ENCODE data around the gene SPAG5. TPM values are rescaled to one million over a fixed set of nuclear protein-coding genes. Genes with fewer than 3 reads are reported as not detected.
A peak's percentile ranks its signal among the peaks of the same experiment; 100 is the strongest.

SPAG5 gene
- total and polyA plus RNA-seq, 10 of the 15 experiments (the other 5 are each of a cell fraction or from before 2014, with no cell fraction given): 73.5 to 171 (median 106) TPM

- TF ChIP-seq, protein P1, sequence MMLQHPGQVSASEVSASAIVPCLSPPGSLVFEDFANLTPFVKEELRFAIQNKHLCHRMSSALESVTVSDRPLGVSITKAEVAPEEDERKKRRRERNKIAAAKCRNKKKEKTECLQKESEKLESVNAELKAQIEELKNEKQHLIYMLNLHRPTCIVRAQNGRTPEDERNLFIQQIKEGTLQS (IDR thresholded peaks at IDR 0.05; ENCODE audit: borderline replicate concordance, extremely low read depth, low read depth, low read length): no peak
- no peak for TF ChIP-seq CEBPB (IDR thresholded peaks at IDR 0.05; ENCODE audit: borderline replicate concordance in 1 of 2, low read depth in 2 of 2, low read length in 2 of 2)
- TF ChIP-seq PBX3 (IDR thresholded peaks at IDR 0.05; ENCODE audit: insufficient replicate concordance, low read depth, low read length): no peak
- TF ChIP-seq CTCF (IDR thresholded peaks at IDR 0.05 in 2 of 3, conservative IDR thresholded peaks at IDR 0.05 in 1 of 3; ENCODE audit: control insufficient read depth in 2 of 3, extremely low read depth in 1 of 3, insufficient read depth in 1 of 3, low read depth in 3 of 3, low read length in 3 of 3): no peak
- no peak for TF ChIP-seq FOS (IDR thresholded peaks at IDR 0.05; ENCODE audit: borderline replicate concordance, extremely low read depth, insufficient read length)
- peak; percentile 95 for TF ChIP-seq SIN3A (IDR thresholded peaks at IDR 0.05; ENCODE audit: low read depth, low read length)
- TF ChIP-seq, protein P2, sequence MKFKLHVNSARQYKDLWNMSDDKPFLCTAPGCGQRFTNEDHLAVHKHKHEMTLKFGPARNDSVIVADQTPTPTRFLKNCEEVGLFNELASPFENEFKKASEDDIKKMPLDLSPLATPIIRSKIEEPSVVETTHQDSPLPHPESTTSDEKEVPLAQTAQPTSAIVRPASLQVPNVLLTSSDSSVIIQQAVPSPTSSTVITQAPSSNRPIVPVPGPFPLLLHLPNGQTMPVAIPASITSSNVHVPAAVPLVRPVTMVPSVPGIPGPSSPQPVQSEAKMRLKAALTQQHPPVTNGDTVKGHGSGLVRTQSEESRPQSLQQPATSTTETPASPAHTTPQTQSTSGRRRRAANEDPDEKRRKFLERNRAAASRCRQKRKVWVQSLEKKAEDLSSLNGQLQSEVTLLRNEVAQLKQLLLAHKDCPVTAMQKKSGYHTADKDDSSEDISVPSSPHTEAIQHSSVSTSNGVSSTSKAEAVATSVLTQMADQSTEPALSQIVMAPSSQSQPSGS (IDR thresholded peaks at IDR 0.05; ENCODE audit: low read length): no peak
- TF ChIP-seq ZNF24 (IDR thresholded peaks at IDR 0.05): no peak
- no peak for TF ChIP-seq BRCA1 (IDR thresholded peaks at IDR 0.05; ENCODE audit: low read depth, low read length)
- peak; percentile 95 for TF ChIP-seq POLR2A (IDR thresholded peaks at IDR 0.05; ENCODE audit: low read depth, low read length)
- no peak for TF ChIP-seq NFYA (IDR thresholded peaks at IDR 0.05; ENCODE audit: borderline replicate concordance, low read depth, low read length)
- no peak for TF ChIP-seq CUX1 (IDR thresholded peaks at IDR 0.05; ENCODE audit: insufficient replicate concordance, low read depth, low read length)
- TF ChIP-seq ELK1 (IDR thresholded peaks at IDR 0.05; ENCODE audit: low read depth, low read length): no peak
- TF ChIP-seq KLF5 (IDR thresholded peaks at IDR 0.05; ENCODE audit: partially characterized antibody): no peak
- TF ChIP-seq STAT1 (conservative IDR thresholded peaks at IDR 0.05): no peak
- TF ChIP-seq CBFB (IDR thresholded peaks at IDR 0.05; ENCODE audit: low read depth): no peak; the same call in 1 of the 2 replicates
- peak; percentile 34; the same call in 1 of the 2 replicates for TF ChIP-seq HCFC1 (IDR thresholded peaks at IDR 0.05; ENCODE audit: low read length)
- TF ChIP-seq CHD1 (IDR thresholded peaks at IDR 0.05; ENCODE audit: low read depth, low read length): no peak
- TF ChIP-seq SMARCA5 (IDR thresholded peaks at IDR 0.05): no peak
- no peak for TF ChIP-seq ESRRA (IDR thresholded peaks at IDR 0.05; ENCODE audit: low read length)
Observed at GRCh38 chr17:28598799-28599310, at the start of gene SPAG5 (continued).

All from GM12878 (cell line).